NCI-H1417 (cell line): Measurements from ENCODE around the gene MYO1D.
A peak's percentile ranks its signal among the peaks of the same experiment; 100 is the strongest.

Experiments used
- DNase-seq, 3 experiments: peaks; one replicate each; lab custom pipeline; 2025; lab: John Stamatoyannopoulos, UW

Gene MYO1D

GRCh38 chr17:32819035-32819434 is 57.9 kb downstream of the MYO1D start:
- no peak for DNase-seq

DNA sequence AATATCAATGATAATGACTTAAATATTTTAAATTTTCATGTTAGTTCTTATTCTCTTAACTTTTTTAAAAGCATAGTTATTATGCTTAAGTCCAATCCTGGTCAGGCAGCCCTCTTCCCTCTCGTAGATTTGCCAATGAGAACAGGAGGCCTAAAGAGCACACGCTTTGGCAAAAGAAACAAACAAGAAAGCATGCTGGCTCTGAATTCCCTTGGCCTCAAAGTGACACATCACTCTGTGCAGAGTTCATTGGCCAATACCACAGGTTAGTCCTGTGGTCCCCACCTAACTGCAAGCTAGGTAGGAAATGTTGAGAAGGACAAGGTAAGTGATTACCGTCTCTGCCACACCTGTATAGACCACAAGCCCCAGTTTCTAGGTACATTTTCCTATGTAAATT is 61.5 kb downstream of the MYO1D start:
- DNase-seq, result no peak

DNA sequence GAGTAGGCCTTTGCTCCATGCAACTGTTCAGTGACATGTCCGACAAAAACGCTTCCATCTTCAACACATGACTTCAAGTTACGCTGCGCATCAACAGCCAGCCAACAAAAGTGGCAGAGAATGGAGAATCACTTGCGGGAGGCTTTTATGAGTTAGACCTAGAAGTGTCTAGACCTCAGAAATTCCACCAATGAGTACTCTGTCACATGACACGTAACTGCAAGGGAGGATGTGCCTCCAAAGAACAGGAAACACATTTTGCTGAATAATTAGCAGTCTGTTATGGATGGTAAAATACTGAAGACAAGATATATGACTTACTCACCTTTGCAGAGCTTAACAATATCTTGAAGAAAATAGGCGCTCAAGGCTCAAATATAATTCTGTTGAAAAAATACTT is 62.1 kb downstream of the MYO1D start:
- no peak for DNase-seq

- DNase-seq, result no peak
These were observed 63.9 kb downstream of the MYO1D start for GRCh38 chr17:32813021-32813420.

DNA sequence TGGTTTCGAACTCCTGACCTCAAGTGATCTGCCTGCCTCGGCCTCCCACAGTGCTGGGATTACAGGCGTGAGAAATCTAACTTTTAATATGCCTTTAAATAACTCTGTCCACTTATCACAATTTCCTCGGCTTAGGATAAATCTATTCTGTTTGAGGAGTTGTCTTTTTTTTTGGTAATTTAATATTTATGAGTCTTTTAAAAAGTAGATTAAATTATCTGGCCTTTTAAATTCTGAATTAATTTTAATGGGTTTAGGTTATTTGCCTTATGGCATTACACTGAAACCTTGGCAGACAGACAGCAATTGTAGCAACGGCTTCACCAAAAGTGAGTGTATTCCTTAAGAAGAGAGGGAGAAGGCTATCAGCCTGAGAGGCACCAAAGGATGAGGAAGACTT is 66.2 kb downstream of the MYO1D start:
- DNase-seq, result no peak

- DNase-seq, result no peak
These were observed 69.3 kb downstream of the MYO1D start for GRCh38 chr17:32807577-32807976.

- no peak for DNase-seq
These were observed 70.3 kb downstream of the MYO1D start for GRCh38 chr17:32806646-32807045.

DNA sequence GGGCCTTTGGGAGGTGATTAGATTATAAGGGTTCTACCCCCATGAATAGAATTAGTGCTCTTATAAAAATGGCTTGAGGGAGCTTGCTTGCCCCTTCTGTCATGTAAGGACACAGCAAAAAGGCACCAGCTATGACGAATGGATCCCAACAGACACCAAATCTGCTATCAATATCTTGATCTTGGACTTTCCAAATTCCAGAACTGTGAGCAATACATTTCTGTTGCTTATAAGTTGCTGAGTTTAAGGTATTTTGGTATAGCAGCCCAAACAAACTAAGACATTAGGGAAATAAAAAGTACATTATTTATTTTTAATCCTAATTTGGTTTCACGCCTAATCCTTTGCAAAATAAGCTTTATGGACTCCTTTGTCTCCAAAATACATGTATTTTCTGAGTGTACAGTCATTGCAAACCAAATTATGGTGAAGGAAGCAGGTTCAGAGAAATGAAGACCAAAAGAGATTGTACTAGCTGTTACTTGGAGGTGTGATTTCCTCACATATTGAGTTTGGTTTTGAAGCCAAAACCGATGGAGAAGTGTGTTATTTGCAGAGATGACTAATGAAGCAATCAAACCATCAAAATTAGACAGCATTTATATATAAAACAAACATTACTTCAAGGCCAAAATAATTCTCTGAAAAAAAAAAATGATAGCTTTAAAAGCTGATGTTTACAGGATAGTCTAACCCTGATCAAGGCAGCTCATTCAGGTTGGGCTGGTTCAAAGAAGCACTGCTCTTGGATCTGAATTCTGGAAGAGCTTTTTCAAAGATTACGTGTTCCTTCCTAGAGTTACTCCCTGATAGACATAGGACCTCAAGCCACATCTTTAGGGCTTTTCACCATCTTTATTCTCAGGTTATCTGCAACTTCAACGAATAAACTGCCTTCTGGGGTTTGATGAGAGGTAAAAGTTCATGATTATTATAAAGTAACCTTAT is 71.6 kb downstream of the MYO1D start:
- DNase-seq, result no peak

DNA sequence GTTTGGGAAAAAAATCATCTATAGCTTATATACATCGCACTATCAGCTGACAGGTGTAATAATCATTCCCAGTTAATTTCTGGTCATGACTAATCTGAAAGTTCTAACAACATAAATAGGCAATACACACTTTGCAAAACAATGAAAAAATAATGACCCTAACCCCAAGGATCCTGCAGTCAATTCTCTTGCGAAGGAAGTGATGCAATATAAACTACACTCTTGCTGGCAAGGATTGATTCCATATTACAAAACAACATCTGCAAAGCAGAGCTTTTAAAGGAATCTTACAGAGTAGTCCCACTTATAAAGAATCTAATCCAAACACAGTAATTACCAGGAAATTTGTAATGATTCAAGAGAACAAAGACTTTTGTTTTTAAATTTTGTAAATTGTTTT is 73.4 kb downstream of the MYO1D start:
- no peak for DNase-seq

- no peak for DNase-seq
These were observed 74.6 kb downstream of the MYO1D start for GRCh38 chr17:32802306-32802705.

DNA sequence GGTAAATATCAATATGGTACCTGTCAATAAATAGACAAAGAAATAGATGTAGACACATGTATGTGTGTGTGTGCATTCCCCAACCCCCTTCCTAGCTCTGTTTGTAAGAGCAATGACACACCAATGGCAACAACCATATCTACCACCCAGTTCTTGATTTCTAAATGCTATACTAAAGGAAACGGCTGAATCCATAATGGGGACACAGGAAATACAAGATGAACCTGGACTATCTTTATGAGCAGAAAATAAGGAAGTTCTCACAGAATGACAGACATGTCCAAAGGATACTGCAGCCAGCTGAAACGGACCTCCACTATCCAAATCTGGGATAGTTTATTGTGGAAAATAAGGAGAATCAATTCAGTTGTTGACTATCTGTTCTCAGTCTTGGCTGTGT is 75.3 kb downstream of the MYO1D start:
- DNase-seq, result no peak

DNA sequence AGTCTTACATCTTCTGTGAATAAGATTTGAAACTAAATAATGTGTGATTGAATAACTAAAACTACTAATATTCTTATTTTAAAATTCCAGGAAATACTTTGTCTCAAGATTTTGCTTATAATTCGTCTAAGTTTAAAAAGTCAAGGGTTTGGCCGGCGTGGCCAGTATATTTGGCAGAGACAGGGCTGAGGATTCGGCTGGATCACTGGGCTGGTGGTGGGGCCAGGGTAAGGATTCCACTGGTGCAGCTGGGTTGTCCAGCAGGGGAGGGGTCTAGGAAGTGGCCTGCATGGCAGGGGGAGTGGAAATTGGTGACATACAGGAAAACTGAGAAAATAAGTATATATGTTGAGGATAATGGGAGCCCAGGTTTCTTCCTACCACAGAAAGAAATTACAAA is 75.7 kb downstream of the MYO1D start:
- no peak for DNase-seq

DNA sequence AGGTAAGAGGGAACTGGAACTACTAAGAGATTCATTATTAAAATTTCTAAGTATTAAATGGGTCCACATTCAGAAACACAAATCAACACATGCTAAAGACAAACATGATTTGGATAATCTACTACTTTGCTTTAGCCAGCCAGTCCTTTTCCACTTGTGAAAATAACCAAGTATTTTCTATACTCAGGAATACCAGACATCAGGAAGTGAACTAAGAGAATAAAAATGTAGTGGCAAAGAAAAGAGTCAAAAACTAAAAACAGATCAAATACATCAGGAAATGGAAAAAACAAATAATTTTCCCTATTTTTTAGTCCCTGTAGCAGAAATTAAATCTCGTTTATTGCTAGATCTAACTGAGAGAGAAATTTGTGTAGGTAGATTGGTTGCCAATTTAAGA is 78.0 kb downstream of the MYO1D start:
- DNase-seq, result no peak

DNA sequence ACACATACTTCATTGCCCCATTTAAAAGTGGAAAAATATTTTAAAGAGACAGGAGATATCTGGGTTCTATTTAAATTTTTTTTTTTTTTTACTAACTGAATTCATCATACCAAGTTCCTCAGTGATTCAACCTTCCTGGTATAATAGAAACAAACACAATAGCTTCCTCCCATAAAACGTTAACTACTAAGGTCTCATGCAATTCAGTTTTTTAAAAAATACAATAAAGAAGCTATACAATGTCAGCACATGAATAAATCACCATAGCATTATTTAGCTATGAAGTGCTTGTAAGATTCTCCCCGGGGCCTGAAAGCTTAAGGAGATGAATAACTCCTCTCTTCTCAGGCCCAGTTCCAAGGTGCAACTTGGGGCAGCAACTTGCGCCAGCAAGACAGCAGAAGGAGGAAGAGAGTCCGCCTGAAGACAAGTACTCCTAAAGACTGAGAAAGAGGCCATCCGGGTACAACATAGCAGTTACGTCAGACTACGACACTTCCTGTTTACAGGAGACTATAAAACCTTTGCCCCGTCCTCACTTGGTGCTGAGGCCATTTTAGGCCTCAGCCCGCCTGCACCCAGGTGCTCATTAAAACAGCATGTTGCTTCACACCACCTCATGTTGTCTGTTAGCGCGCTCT is 81.5 kb downstream of the MYO1D start:
- DNase-seq, result no peak

DNA sequence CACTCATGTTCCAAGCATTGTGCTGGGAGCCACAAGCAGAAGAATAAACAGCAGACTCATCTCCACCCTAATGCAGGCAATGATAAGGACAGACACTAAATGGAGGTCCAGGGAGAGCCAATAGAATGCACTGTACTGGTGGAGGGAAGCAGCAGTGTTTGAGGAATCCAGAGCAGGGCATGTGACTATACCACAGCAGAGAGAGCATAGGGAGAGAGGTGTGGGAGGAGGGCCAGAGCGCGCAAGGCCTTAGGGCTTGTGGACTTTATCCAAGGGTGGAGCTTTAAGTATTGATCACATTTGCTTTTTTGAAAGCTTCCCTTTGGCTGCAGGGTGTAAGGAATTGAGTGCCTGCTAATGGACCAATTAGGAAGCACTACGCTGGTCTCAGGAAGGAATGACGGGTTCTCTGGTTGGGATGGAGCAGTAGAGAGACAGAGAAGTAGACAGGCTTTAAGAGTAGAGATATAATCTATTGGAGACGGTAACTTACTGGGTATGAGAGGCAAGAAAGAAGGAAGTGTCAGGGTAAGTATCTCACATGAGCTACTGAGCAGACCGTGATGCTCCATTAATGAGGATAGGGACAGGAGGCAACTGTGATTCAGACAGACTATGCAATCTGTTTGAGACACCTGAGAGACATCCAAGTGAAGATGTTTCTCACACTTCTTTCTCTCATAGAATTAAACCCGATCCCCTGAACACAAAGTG is 82.2 kb downstream of the MYO1D start:
- peak in 1 of 3 experiments; percentile 21 for DNase-seq

GRCh38 chr17:32793841-32794240 is 83.1 kb downstream of the MYO1D start:
- no peak for DNase-seq

- no peak for DNase-seq
These were observed 84.7 kb downstream of the MYO1D start for GRCh38 chr17:32792207-32792606.

- no peak for DNase-seq
These were observed 90.8 kb downstream of the MYO1D start for GRCh38 chr17:32786169-32786568.

DNA sequence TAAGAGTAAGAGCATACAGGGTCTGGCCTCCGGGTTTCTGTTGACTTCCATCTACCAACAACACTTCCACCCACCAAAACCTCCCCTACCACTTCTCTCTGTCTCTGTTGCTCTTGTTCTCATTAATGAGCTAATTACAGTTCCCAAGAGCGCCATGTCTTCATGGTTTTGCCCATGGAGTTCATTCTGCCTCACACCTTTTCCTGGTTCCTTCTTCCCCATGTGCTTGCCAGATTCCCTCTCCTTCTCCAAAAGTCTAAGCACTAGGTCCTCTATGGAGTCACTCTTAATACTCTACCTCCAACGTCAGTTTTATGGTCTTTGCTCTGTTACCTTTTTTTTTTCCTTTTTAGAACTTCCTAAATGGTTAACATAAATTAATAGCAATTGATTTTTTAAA is 92.8 kb downstream of the MYO1D start:
- DNase-seq, result no peak

DNA sequence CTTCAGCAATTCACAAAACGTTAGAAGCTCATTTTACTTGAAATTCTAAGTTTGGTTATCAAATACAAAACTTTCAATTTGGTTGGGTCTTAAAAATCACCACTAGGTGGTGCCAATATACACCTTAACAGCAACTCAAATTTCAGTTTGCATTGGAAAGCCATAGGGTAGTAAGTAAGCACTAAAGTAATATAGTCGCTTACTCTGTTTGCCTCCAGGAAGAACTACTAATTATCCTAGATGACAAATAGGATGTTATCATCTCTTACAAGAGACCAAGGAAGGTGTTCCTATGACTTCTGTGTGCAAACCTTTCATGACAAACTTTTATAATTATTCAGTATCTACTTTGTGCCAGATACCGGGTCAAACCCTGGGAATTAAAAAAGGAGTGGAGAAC is 93.3 kb downstream of the MYO1D start:
- DNase-seq, result peak; percentile 24 to 74 (median 61)

- DNase-seq, result no peak
These were observed 96.2 kb downstream of the MYO1D start for GRCh38 chr17:32780721-32781120.

- DNase-seq, result no peak
These were observed 99.0 kb downstream of the MYO1D start for GRCh38 chr17:32777922-32778321.

DNA sequence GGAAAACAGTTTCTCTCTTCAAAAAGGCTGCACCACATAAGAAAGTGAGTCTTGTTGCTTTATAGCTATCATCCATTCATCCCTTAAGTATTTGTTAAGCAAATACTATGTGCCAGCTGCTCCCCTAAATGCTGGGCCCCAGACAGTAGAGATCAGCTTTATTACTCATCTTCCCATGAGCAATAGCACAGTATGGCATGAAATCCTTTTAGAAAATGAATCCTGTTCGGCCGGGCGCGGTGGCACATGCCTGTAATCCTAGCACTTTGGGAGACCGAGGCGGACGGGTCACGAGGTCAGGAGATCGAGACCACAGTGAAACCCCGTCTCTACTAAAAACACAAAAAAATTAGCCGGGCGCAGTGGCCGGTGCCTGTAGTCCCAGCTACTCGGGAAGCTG is 99.5 kb downstream of the MYO1D start:
- DNase-seq, result no peak
